Muscle of leg (tissue), 16 donors: ENCODE measurements around the gene TMEM203. TPM values are rescaled to one million over a fixed set of nuclear protein-coding genes. Genes with fewer than 3 reads are reported as not detected.

ENCODE experiments used
- DNase-seq: peaks from one replicate; pipeline ENCODE4 v3.0.0; 2013
- H3K27ac ChIP-seq: one replicate; pipeline ENCODE4 v1.5.1; 2013; ENCODE audit warnings: mild to moderate bottlenecking, low read length, control low read depth
- H3K27me3 ChIP-seq: one replicate; pipeline ENCODE4 v1.6.1; 2013; ENCODE audit warnings: low read length; ENCODE audit not compliant: control insufficient read depth, insufficient read depth
- H3K36me3 ChIP-seq: one replicate; pipeline ENCODE4 v1.6.1; 2013; ENCODE audit warnings: low read length; ENCODE audit not compliant: control insufficient read depth, insufficient read depth
- H3K4me1 ChIP-seq: one replicate; pipeline ENCODE4 v1.6.1; 2013; ENCODE audit warnings: low read length; ENCODE audit not compliant: control insufficient read depth, insufficient read depth
- H3K4me3 ChIP-seq: one replicate; pipeline ENCODE4 v1.5.1; 2013; ENCODE audit warnings: low read length, control low read depth
- H3K9me3 ChIP-seq: replicated peaks from 2 replicates; pipeline ENCODE4 v1.6.1; 2013; ENCODE audit warnings: low read depth, low read length; ENCODE audit not compliant: control insufficient read depth
- WGBS: methylation state at CpG from one replicate; pipeline ENCODE4 v1.1.5; 2013; ENCODE audit warnings: missing lambda C conversion rate; ENCODE audit not compliant: insufficient coverage; 5-methylcytosine and 5-hydroxymethylcytosine counted together
- long read RNA-seq, 11 donors: transcript quantifications; one replicate each; lab custom pipeline, GENCODE V29; 2026
- polyA plus RNA-seq, 8 donors: library from polyadenylated mRNA; unstranded; fragments of 120-200 nt; gene quantifications; one replicate each; pipeline versions ENCODE4 v1.2.1 to v1.2.3, GENCODE V29; 2013; ENCODE audit warnings: inconsistent platforms in 1 of 8, low replicate concordance in 1 of 8; ENCODE audit not compliant: insufficient read length in 8 of 8, insufficient read depth in 1 of 8
- total RNA-seq: library from RNA; stranded (reverse); fragments of 120-200 nt; gene quantifications from one replicate; pipeline ENCODE4 v1.2.4, GENCODE V29; 2013

TMEM203 gene, protein sequence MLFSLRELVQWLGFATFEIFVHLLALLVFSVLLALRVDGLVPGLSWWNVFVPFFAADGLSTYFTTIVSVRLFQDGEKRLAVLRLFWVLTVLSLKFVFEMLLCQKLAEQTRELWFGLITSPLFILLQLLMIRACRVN
- 25.2 TPM for total RNA-seq
- polyA plus RNA-seq = 10 to 100 TPM; 34.1 to 38.2 (median 36.6) TPM
- long read RNA-seq, donor 1, transcript TMEM203-201 (1 exons, 1,557 nt) = major isoform, 16 of 16 reads
- long read RNA-seq, donor 1, partial matches to known transcripts = 0 of 16 reads
- long read RNA-seq, donor 1, other reads (novel, unspliced or antisense) = 0 of 16 reads
- long read RNA-seq, donor 2, transcript TMEM203-201 (1 exons, 1,557 nt) = major isoform, 6 of 6 reads
- long read RNA-seq, donor 2, partial matches to known transcripts = 0 of 6 reads
- long read RNA-seq, donor 2, other reads (novel, unspliced or antisense) = 0 of 6 reads
- long read RNA-seq, donor 3, transcript TMEM203-201 (1 exons, 1,557 nt) = major isoform, 22 of 22 reads
- long read RNA-seq, donor 3, partial matches to known transcripts = 0 of 22 reads
- long read RNA-seq, donor 3, other reads (novel, unspliced or antisense) = 0 of 22 reads
- long read RNA-seq, donor 4, transcript TMEM203-201 (1 exons, 1,557 nt) = major isoform, 32 of 32 reads
- long read RNA-seq, donor 4, partial matches to known transcripts = 0 of 32 reads
- long read RNA-seq, donor 4, other reads (novel, unspliced or antisense) = 0 of 32 reads
- long read RNA-seq, donor 5, transcript TMEM203-201 (1 exons, 1,557 nt) = major isoform, 72 of 72 reads
- long read RNA-seq, donor 5, partial matches to known transcripts = 0 of 72 reads
- long read RNA-seq, donor 5, other reads (novel, unspliced or antisense) = 0 of 72 reads
- long read RNA-seq, donor 6, transcript TMEM203-201 (1 exons, 1,557 nt) = major isoform, 45 of 45 reads
- long read RNA-seq, donor 6, partial matches to known transcripts = 0 of 45 reads
- long read RNA-seq, donor 6, other reads (novel, unspliced or antisense) = 0 of 45 reads
- long read RNA-seq, donor 7, transcript TMEM203-201 (1 exons, 1,557 nt) = major isoform, 53 of 53 reads
- long read RNA-seq, donor 7, partial matches to known transcripts = 0 of 53 reads
- long read RNA-seq, donor 7, other reads (novel, unspliced or antisense) = 0 of 53 reads
- long read RNA-seq, donor 8, transcript TMEM203-201 (1 exons, 1,557 nt) = major isoform, 39 of 39 reads
- long read RNA-seq, donor 8, partial matches to known transcripts = 0 of 39 reads
- long read RNA-seq, donor 8, other reads (novel, unspliced or antisense) = 0 of 39 reads
- long read RNA-seq, donor 9, transcript TMEM203-201 (1 exons, 1,557 nt) = major isoform, 30 of 30 reads
- long read RNA-seq, donor 9, partial matches to known transcripts = 0 of 30 reads
- long read RNA-seq, donor 9, other reads (novel, unspliced or antisense) = 0 of 30 reads
- long read RNA-seq, donor 10, transcript TMEM203-201 (1 exons, 1,557 nt) = major isoform, 28 of 28 reads
- long read RNA-seq, donor 10, partial matches to known transcripts = 0 of 28 reads
- long read RNA-seq, donor 10, other reads (novel, unspliced or antisense) = 0 of 28 reads
- long read RNA-seq, donor 11, transcript TMEM203-201 (1 exons, 1,557 nt) = major isoform, 30 of 30 reads
- long read RNA-seq, donor 11, partial matches to known transcripts = 0 of 30 reads
- long read RNA-seq, donor 11, other reads (novel, unspliced or antisense) = 0 of 30 reads

GRCh38 chr9:137205126-137206069 is at the start of gene TMEM203, which contains the start of gene NDOR1:
TSS of gene TMEM203 (minus strand) at chr9:137205648. CDS start at chr9:137205414, 234 bp downstream.
TSS of gene NDOR1 (plus strand) at chr9:137205700. CDS start at chr9:137205778, 78 bp downstream.
- H3K4me1 ChIP-seq = peaks cover 40% of the 10 kb centered on the region
- H3K9me3 ChIP-seq = no peaks in the 10 kb centered on the region
- H3K4me3 ChIP-seq = peak within 1 kb of the TSS; percentile 94
- peaks cover 14% of the 10 kb centered on the region for H3K36me3 ChIP-seq
- peak; percentile 95 for DNase-seq
- H3K27ac ChIP-seq = peak within 1 kb of the TSS; percentile 29
- under 1% methylated on average over 97 of the region's 98 CpGs for WGBS
- no peaks in the 10 kb centered on the region for H3K27me3 ChIP-seq

DNA sequence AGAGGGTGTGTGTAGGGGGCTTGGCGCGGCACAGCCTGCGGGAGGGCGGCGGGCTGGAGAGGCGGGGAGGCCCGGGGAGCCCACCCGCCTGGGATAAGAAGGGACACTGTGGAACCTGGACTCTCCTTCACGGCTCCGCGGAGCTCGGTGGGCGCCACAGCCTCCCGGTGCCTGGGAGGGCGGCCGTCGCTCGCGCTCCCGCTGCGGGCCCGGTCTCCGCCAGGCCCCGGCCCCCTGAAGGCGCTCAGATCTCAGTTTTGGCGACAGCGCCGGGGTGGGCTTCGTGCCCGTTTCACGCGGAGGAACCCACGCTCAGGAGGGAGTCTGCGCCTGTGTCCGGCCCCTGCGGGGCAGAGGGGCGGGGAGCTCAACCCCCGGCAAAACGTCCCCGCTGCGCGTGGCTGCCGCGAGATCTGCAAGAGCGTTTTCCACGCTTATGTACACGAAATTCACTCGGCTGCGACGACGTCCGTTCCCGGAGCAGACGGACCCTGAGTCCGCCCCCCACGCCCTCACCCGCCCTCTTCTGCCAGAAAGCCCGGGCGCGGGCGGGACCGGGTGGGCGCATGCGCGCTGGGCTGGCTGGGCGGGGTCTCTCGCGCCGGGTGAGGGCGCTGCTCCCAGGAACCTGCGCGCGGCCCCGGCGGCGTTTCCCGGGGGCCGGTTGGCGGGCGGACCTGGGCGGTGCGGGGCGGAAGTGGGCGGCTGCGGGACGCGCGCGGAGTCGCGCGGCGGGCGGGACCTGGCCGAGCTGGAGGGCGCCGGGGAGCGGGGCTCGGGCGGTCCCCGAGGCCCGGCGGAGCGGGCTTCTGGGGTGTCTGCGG is 49.4 kb upstream of the TMEM203 start, which contains the start of gene NELFB:
NELFB (plus strand) TSS at position 704 of the 824 bp plus-strand sequence.
- H3K9me3 ChIP-seq = no peaks in the 10 kb centered on the region
- peak within 1 kb of the TSS; percentile 82 for H3K27ac ChIP-seq
- H3K4me3 ChIP-seq = peak within 1 kb of the TSS; percentile 95
- H3K4me1 ChIP-seq = peaks cover 32% of the 10 kb centered on the region
- peak; percentile 96 for DNase-seq
- no peaks in the 10 kb centered on the region for H3K27me3 ChIP-seq
- under 1% methylated on average over 100 of the region's 105 CpGs for WGBS
- peaks cover 19% of the 10 kb centered on the region for H3K36me3 ChIP-seq

- Histone ChIP-seq H3K9me3 (no peaks in the 10 kb centered on the region), H3K4me1 (peaks cover 32% of the 10 kb centered on the region), H3K27me3 (no peaks in the 10 kb centered on the region), H3K4me3 (peak overlapping the region; percentile 80), H3K36me3 (peaks cover 15% of the 10 kb centered on the region), H3K27ac (no peak overlapping the region)
- 46% methylated on average over 21 of the region's 21 CpGs for WGBS
- DNase-seq = no peak
Measured at GRCh38 chr9:137253717-137254623, 48.5 kb upstream of the TMEM203 start.

DNA sequence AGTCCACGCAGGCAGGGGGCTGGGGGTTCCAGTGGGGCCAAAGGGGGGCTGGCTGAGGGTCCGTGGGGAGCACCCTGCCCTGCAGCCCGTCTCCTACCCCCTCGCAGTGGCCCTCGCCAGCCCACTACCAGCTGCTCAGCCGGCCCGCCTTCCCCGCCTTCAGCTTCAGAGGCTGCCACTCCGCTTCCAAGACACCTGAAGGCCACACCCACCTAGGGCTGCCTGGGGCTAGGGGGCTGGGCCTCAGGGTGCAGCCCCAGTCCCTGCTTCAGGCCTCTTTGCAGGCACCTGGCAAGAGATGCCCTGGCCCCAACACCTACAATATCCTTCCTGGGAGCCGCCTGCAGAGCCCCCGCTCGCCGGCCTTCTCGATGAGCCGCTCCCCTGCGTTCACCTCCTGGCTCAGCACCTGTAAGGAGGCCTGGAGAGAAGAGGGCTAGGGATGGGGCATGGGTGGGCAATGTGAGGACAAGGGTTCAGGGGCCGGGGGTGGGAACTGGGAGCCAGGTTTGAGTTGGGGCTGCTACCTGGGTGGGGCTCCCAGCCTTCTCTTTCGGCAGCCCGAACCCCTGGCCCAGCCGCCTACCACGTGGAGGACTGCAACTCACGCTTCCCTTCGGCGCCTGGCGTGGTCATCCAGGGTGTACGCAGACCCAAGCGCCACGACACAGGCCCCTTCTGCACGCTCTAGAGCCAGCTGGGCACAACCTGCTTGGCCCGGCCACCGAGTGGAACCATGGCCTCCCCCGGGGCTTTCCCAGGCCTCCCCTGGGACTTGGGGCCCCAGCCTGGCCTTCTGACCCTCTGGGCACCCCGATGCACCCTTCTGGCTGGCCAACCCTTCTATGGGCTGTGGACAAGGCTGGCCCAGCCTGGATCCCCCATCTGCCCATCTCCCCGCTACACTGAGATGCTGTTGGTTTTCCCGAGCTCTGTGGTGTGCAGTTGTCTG is 47.4 kb upstream of the TMEM203 start:
- no peak for DNase-seq
- Histone ChIP-seq H3K4me3 (no peak overlapping the region), H3K9me3 (no peaks in the 10 kb centered on the region), H3K4me1 (peaks cover 34% of the 10 kb centered on the region), H3K27me3 (no peaks in the 10 kb centered on the region), H3K27ac (no peak overlapping the region), H3K36me3 (peaks cover 12% of the 10 kb centered on the region)
- 65% methylated on average over 25 of the region's 35 CpGs for WGBS

DNA sequence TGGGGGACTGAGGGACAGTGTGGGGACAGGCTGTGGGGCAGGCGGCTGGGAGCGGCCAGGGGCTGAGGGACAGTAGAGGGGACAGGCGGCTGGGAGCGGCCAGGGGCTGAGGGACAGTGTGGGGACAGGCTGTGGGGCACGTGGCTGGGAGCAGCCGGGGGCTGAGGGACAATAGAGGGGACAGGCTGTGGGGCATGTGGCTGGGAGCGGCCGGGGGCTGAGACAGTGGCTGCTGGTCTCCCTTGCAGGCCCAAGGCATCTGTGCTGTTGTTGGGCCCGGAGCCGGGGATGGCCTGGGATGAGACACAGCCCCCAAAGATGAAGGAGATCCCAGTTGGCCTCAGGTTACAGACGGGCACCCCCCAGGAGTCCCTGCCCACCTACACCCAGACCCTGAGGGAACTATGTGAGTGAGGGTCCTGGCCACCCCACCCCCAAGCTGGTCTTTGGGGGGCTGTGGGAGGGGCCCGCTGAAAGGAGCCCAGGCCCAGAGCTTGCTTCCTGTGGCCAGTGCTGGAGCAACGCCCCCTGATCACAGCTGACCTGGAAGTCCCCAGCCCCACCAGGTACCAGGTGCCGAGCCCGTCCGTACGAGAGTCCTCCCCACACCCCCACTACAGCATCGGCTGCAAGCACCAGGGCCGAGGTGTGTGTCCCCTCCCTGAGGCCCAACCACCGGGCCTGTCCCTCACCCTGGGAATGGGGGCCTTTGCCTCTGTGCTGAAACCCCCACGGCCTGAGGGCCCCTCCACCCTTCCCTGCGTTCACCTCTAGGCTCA is 46.2 kb upstream of the TMEM203 start:
- no peak for DNase-seq
- WGBS = 82% methylated on average over 13 of the region's 22 CpGs
- Histone ChIP-seq H3K4me3 (no peak overlapping the region), H3K9me3 (no peaks in the 10 kb centered on the region), H3K36me3 (peaks cover 6% of the 10 kb centered on the region), H3K27me3 (no peaks in the 10 kb centered on the region), H3K4me1 (peaks cover 42% of the 10 kb centered on the region), H3K27ac (no peak overlapping the region)

GRCh38 chr9:137251194-137251461 is 45.7 kb upstream of the TMEM203 start, which contains the start of gene STPG3:
TSS of gene STPG3 (plus strand) at chr9:137251286. CDS start at chr9:137251287, 1 bp downstream.
- Histone ChIP-seq H3K27me3 (no peaks in the 10 kb centered on the region), H3K9me3 (no peaks in the 10 kb centered on the region), H3K4me3 (no peak within 1 kb of the TSS), H3K27ac (no peak within 1 kb of the TSS), H3K36me3 (peaks cover under 1% of the 10 kb centered on the region), H3K4me1 (peaks cover 39% of the 10 kb centered on the region)
- no peak for DNase-seq
- 53% methylated on average over 4 of the region's 4 CpGs for WGBS
